Keratinocyte (primary cell): ENCODE measurements around the gene SF3B2.

ENCODE experiments used
- CTCF ChIP-seq, 3 experiments: IDR thresholded peaks in 1 of 3; conservative IDR thresholded peaks in 1 of 3; optimal IDR thresholded peaks in 1 of 3; 2 replicates in 2 of 3; 3 replicates in 1 of 3; pipeline versions ENCODE3 to v1.5.1; 2011; ENCODE audit warnings: low read length in 3 of 3, mild to moderate bottlenecking in 3 of 3, moderate library complexity in 2 of 3, control low read depth in 1 of 3, inconsistent platforms in 1 of 3; ENCODE audit not compliant: insufficient read depth in 2 of 3; ENCODE audit errors: extremely low read depth in 1 of 3
- EZH2 ChIP-seq: IDR thresholded peaks from one replicate; pipeline ENCODE4 v1.6.1; 2012; ENCODE audit warnings: inconsistent platforms, mild to moderate bottlenecking, low read length, moderate library complexity

- TF ChIP-seq EZH2 (no peak), CTCF (optimal IDR thresholded peaks at IDR 0.05 in 1 of 3, IDR thresholded peaks at IDR 0.05 in 1 of 3, conservative IDR thresholded peaks at IDR 0.05 in 1 of 3; ENCODE audit: extremely low read depth in 1 of 3, insufficient read depth in 2 of 3, low read length in 3 of 3) (no peak)
Measured at GRCh38 chr11:66042996-66043906, 8.9 kb upstream of the SF3B2 start.
